Gastroesophageal sphincter (tissue), 3 donors: ENCODE measurements around the gene HYAL1.

Source experiments
- POLR2AphosphoS5 ChIP-seq: sonication (generic); formaldehyde crosslinking; IDR thresholded peaks from one replicate; pipeline ENCODE4 v1.6.1; 2017; ENCODE audit warnings: antibody characterized with exemption
- TF ChIP-seq, protein P1 (sequence below), 4 experiments: fragments of 200-600 bp in 2 of 4; fragments of 450-650 bp in 2 of 4; sonication (generic) in 1 of 4; IDR thresholded peaks; one replicate each; pipeline ENCODE4 v1.5.1; 2017 to 2019; ENCODE audit warnings: antibody characterized with exemption in 4 of 4, mild to moderate bottlenecking in 2 of 4, moderate library complexity in 2 of 4

DNA sequence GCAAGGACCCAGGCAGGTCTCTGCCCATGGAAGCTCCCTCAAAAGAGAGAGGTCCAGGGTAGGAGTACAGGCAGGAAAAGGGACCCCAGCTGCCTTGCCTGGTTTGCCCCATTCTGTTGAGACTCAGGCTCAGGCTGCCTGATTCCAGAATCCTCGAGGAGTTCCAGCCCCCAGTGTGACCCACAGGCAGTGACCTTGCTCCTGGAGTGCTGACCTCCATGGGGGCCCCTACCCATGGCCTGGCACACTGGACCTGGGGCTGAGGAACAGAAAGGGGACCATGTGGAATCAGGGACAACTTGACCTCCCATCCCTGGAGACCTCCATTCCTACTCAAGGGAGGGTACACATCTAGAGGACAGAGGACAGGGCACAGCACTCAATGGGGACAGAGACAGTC lies 37.8 kb downstream of the HYAL1 start:
- TF ChIP-seq POLR2AphosphoS5 = no peak
- TF ChIP-seq, protein P1, sequence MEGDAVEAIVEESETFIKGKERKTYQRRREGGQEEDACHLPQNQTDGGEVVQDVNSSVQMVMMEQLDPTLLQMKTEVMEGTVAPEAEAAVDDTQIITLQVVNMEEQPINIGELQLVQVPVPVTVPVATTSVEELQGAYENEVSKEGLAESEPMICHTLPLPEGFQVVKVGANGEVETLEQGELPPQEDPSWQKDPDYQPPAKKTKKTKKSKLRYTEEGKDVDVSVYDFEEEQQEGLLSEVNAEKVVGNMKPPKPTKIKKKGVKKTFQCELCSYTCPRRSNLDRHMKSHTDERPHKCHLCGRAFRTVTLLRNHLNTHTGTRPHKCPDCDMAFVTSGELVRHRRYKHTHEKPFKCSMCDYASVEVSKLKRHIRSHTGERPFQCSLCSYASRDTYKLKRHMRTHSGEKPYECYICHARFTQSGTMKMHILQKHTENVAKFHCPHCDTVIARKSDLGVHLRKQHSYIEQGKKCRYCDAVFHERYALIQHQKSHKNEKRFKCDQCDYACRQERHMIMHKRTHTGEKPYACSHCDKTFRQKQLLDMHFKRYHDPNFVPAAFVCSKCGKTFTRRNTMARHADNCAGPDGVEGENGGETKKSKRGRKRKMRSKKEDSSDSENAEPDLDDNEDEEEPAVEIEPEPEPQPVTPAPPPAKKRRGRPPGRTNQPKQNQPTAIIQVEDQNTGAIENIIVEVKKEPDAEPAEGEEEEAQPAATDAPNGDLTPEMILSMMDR (IDR thresholded peaks at IDR 0.05) = no peak
